GM12891 (cell line): Measurements from ENCODE around the gene CIRBP.

ENCODE experiments used
- DNase-seq: peaks from one replicate; pipeline ENCODE4 v3.0.0; 2011; ENCODE audit warnings: low spot score; ENCODE audit not compliant: insufficient read length
- FAIRE-seq: peaks from 2 replicates; lab custom pipeline; 2011; peaks lifted over from hg19 to GRCh38; lab: Jason Lieb, UNC
- PAX5 ChIP-seq: IDR thresholded peaks from 2 replicates; pipeline ENCODE4 v1.6.1; 2011; ENCODE audit warnings: low read length, moderate library complexity, mild to moderate bottlenecking; ENCODE audit not compliant: insufficient read depth, severe bottlenecking
- POLR2A ChIP-seq: IDR thresholded peaks from 2 replicates; pipeline ENCODE4 v1.6.1; 2011; ENCODE audit warnings: low read depth, low read length, control low read depth
- POLR2AphosphoS5 ChIP-seq: IDR thresholded peaks from 2 replicates; pipeline ENCODE4 v1.6.1; 2011; ENCODE audit warnings: low read depth, low read length, control low read depth
- POU2F2 ChIP-seq: IDR thresholded peaks from 2 replicates; pipeline ENCODE4 v1.6.1; 2011; ENCODE audit warnings: low read depth, mild to moderate bottlenecking, control low read depth, low read length, moderate library complexity
- SPI1 ChIP-seq: IDR thresholded peaks from 2 replicates; pipeline ENCODE4 v1.6.1; 2011; ENCODE audit warnings: low read depth, low read length, control low read depth
- TAF1 ChIP-seq: IDR thresholded peaks from 2 replicates; pipeline ENCODE4 v1.6.1; 2011; ENCODE audit warnings: low read depth, low read length, control low read depth

The CIRBP gene

DNA sequence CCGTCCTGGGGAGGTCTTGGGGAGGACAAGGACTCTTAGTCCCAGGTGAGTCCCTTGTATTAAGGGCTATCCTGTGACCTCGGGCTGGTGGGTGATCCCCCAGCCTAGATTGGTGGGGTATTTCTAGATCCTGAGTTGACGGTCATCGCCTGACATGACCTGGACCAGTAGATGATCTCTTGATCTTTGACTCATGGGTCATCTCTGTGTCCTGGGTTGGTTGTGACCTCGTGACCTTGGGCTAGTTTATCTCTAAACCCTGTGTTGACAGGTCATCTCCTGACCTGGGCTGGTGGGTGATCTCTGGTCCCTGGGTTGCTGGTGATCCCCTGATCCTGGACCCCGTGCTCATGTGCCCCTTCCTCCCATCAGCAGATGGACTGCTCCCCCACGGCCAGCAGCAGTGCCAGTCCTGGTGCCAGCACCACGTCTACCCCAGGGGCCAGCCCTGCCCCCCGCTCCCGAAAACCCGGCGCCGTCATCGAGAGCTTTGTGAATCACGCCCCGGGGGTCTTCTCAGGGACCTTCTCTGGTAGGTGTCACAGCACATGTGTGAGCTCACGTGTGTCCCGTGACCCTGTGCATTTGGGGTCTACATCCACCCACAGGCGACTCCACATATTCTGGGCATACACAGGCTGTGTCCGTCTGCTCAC, 14.5 kb upstream of the CIRBP start:
- FAIRE-seq = peak; percentile 28
- DNase-seq = no peak
- TF ChIP-seq POLR2AphosphoS5 (no peak), POLR2A (no peak), TAF1 (no peak), PAX5 (no peak), POU2F2 (no peak), SPI1 (no peak)

DNA sequence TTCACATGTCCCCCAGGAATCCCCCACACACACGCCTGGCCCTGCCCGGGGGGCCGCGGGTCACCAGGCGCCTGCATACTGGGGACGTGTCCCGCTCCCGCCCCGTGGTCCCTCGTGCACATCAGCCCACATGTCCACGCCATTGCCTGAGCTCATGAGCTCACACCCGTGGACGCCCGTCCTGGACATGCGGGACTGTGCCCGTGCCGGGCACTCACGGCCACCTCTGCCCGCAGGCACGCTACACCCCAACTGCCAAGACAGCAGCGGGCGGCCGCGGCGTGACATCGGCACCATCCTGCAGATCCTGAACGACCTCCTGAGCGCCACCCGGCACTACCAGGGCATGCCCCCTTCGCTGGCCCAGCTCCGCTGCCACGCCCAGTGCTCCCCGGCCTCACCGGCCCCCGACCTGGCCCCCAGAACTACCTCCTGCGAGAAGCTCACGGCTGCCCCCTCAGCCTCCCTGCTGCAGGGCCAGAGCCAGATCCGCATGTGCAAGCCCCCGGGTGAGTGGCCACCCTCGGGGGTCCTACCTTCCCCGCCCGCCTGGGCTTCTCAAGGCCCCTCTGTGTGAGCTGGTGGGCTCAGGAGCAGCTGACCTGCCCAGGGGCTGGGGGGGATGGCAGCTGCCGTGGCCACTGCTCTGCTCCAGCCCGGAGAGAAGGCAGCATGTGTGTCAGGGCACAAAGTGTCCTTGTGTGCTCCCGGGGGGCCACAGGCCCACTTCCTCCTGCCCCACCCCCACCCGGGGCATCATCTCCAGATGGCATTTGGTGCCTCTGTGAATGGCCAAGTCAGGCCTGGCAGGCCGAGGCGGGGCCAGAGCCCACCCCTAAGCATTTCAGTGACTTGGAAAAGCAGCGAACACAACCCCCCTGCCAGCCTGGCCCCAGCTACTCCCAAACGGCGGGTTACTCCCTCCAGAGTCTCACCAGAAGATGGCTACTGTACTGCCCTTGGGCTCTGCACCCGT, 13.7 kb upstream of the CIRBP start:
- FAIRE-seq (no peak), DNase-seq (no peak)
- TF ChIP-seq POLR2A (no peak), POLR2AphosphoS5 (no peak), POU2F2 (no peak), SPI1 (no peak), PAX5 (no peak), TAF1 (no peak)

DNA sequence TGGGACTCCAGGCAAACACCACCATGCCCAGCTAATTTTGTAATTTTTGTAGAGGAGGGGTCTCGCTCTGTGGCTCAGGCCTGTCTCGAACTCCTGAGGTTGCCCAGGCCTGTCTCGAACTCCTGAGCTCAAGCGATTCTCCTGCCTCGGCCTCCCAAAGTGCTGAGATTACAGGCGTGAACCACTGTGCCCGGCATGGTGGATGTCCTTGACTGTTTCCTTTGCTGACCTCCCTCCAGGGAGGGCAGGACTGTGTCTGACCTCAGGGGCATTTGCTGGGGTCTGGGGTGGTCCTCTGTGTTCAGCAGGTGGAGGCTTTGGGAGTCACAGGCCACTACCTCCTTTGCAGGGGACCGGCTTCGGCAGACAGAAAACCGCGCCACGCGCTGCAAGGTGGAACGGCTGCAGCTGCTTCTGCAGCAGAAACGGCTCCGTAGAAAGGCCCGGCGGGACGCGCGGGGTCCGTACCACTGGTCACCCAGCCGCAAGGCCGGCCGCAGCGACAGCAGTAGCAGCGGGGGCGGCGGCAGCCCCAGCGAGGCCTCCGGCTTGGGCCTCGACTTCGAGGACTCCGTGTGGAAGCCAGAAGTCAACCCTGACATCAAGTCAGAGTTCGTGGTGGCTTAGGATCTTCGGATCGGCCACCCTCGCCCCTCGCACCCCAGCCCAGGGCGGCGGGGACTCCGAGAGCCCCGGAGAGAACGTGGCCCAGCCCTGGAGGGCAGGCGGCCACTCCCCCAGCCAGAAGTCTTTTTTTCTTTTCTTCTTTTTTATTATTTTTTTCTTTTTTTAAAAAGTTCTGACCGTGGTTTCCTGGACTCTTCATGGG, 12.3 kb upstream of the CIRBP start:
- DNase-seq = no peak
- no peak for FAIRE-seq
- TF ChIP-seq POLR2A (no peak), TAF1 (no peak), POLR2AphosphoS5 (no peak), POU2F2 (no peak), PAX5 (no peak), SPI1 (no peak)

DNA sequence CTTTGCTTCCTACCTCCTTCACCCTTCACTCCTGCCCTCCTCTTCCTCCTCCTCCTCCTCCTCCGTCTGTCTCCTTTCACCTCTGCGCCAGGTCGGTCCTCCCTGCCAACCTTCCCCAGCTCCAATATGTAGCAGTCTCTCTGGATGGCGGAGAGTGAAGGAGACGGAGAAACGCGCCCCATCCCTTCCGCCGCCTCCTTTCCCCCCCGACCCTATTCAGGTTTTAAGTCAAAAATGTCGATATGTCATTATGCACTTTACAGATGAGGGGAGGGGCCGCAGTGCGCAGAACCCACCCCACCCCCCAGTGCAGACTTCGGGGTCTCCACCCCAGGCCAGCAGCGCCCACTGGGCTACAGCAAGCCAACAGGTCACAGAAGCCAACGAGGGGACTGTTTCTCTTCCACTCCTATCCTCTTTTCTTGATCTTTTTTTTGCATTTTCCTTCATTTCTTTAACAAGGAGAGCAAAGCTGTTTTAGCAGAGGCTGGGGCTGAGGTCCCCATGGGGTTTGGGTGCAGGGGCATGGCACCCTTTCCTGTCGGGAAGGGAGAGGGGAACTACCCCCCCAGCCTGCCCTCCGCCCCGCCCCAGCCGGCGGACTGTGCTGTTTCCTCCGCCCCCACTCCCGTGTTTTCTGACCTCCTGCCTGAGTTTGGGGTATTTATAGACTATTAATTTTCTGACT, 11.5 kb upstream of the CIRBP start:
- TF ChIP-seq POLR2AphosphoS5 (no peak), POU2F2 (no peak), POLR2A (no peak), TAF1 (no peak), SPI1 (no peak), PAX5 (no peak)
- DNase-seq (no peak), FAIRE-seq (no peak)

DNA sequence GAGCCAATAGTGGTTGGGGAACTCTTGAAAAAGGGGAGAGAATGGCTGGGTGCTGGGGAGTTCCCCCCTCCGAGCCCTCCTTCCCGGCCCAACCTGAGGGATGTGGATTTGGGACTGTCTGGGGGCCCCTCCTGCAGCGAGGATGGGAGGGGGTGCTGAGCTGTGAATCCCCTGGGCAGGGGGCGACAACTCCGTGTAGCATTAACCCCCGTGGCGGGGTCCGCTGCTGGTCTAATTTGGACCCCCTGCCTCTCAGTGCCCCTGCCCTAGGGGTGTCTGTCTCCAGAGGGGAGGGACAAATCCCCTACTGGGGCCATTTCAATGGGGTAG, 11.0 kb upstream of the CIRBP start:
- FAIRE-seq (no peak), DNase-seq (no peak)
- TF ChIP-seq TAF1 = no peak
- no peak for TF ChIP-seq POU2F2
- TF ChIP-seq POLR2A = peak; percentile 37; the same call in 1 of the 2 replicates

DNA sequence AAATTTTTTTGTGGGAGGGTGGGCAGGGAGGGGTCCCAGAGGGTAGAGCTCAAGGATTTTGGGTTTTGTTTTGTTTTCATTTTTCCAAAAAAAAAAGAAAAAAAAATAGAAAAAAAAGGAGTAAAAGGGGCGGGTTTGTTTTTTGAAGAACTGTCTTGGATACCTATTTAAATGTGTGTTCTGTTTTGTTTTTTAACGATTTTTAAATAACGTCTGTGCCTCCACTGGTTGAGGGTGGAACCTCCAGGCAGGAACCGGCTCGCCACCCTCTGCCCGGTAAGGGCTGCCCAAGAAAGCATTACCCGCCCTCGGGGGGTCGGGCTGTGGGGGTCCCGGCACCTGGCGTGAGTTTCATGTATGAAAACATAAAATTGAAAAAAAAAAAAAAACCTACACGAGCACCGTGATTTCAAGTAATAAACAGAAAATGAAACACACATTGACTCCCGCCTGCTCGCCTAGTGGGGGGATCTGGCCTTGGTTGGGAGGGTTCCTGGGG, 10.4 kb upstream of the CIRBP start:
- TF ChIP-seq POLR2A (no peak), SPI1 (no peak), TAF1 (no peak)
- peak; percentile 40 for FAIRE-seq
- no peak for DNase-seq

DNA sequence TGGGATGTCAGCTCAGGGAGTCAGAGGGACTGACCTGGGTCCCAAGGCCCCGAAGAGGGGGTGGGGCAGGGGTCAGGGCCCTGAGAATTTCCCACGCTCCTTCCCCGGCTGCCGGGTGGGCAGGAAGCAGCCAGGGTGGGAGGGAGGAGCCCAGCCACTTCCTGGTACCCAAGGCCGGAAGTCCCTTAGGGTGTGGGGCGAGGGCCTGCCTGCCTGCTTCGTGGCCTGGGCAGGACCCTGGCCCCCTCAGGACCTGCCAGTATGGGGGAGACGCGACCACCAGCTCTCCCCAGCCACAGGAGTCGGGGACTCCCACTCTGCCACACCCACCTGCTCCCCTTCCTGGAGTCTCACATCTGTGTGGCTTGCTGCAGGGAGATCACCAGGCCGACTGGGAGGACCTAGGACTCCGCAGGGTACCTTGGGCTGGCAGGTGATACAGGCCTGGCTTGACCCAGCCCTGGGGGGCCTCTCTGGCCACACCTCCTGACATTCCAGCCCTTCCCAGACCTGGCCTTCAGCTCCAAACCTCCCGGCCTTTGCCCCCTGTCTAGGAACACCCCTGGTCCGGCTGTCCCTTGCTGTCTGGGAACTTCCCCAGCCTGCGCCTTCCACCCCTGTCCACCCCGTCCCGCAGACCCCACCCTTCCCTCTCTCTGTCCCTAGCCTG, 9.8 kb upstream of the CIRBP start:
- peak; percentile 57 for TF ChIP-seq POU2F2
- TF ChIP-seq SPI1 = peak; percentile 52
- peak; percentile 88 for TF ChIP-seq POLR2AphosphoS5
- no peak for TF ChIP-seq PAX5
- peak; percentile 86 for TF ChIP-seq POLR2A
- TF ChIP-seq TAF1 = no peak
- FAIRE-seq (peak; percentile 93), DNase-seq (no peak)

DNA sequence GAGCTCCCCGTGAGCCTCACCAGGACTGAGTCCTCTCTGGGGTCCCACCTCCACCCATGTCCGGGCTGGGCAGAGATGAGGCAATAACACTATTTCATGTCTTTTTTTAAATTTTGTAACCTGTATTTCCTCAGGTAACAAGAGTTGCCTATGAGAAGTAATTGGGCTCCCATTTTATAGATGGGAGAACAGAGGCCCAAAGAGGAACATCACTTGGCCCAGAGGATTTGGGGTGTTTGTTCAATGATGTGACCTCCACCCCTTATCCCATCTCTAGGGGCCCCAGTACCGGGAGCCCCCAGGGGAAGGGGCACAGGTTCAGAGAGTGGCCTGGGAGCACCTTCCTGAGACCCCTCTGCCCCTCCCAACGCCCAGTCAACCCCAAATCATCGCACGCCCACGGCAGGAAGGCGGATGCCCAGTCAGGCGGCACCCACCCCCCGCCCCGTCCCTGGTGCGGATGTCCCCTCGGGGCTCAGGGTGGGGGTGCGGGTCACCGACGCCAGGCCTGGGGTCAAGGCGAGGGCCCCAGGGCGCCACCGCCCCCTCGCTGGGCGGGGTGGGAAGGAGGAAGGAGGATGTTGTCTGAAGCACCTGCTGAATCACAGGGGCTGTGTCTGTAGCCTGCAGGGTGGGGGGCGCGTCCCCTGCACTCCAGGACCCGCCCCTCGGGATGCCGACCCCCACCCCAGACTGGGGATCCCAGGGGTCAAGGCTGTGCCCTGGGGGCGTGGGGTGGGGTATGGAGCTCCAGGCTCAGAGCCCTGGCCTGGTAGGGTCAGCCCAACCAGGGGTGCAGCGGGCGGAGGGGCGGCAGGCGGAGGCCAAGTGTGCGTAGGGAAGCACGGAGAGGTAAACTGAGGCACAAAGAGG, 9.0 kb upstream of the CIRBP start:
- peak; percentile 72 for FAIRE-seq
- TF ChIP-seq POLR2AphosphoS5 (0 out of 2 replicates have a peak, but pooled peaks have one; percentile 21), POLR2A (no peak), TAF1 (no peak)
- no peak for DNase-seq
